Skeletal muscle tissue (tissue), 4 donors: Measurements from ENCODE around the gene DHX30. TPM values are rescaled to one million over a fixed set of nuclear protein-coding genes. Genes with fewer than 3 reads are reported as not detected.
A peak's percentile ranks its signal among the peaks of the same experiment; 100 is the strongest.
"Not testable (repeated sequence)": the region's sequence is repeated elsewhere in the genome, so short reads cannot be mapped to it uniquely, and the experiment has no call there.

Experiments used
- H3K27ac ChIP-seq: one replicate; pipeline ENCODE4 v1.7.0; 2013; ENCODE audit warnings: mild to moderate bottlenecking, low read depth, low read length, inconsistent platforms
- H3K27me3 ChIP-seq, 3 donors: one replicate each; pipeline ENCODE4 v1.7.0; 2013; ENCODE audit warnings: low read length in 3 of 3; ENCODE audit not compliant: control insufficient read depth in 3 of 3, insufficient read depth in 3 of 3
- H3K36me3 ChIP-seq, 3 donors: one replicate each; pipeline ENCODE4 v1.7.0; 2013; ENCODE audit warnings: low read length in 3 of 3; ENCODE audit not compliant: control insufficient read depth in 3 of 3, insufficient read depth in 3 of 3
- H3K4me1 ChIP-seq, 3 donors: one replicate each; pipeline ENCODE4 v1.7.0; 2013; ENCODE audit warnings: low read length in 3 of 3, mild to moderate bottlenecking in 3 of 3; ENCODE audit not compliant: control insufficient read depth in 3 of 3, insufficient read depth in 3 of 3
- H3K4me3 ChIP-seq, 3 donors: one replicate each; pipeline ENCODE4 v1.7.0; 2013; ENCODE audit warnings: low read length in 3 of 3
- H3K9ac ChIP-seq, 3 donors: one replicate each; pipeline ENCODE4 v1.7.0; 2013; ENCODE audit warnings: low read length in 3 of 3, mild to moderate bottlenecking in 3 of 3, moderate library complexity in 2 of 3, low read depth in 1 of 3
- H3K9me3 ChIP-seq, 3 donors: one replicate each; pipeline ENCODE4 v1.7.0; 2013; ENCODE audit warnings: low read length in 3 of 3; ENCODE audit not compliant: control insufficient read depth in 3 of 3
- total RNA-seq: library from RNA; depleted of rRNA; stranded (reverse); fragments of >200 nt; gene quantifications from one replicate; pipeline ENCODE4 v1.2.3, GENCODE V29; 2014
- donor health status: Osteomylitis.

The DHX30 gene
- total RNA-seq: 39.7 TPM

- H3K4me1 ChIP-seq: peaks cover 7 to 17% (median 10%) of the 10 kb centered on the region in 3 donors
- H3K9ac ChIP-seq: peak within 1 kb of the TSS; percentile 92 to 98 (median 94)
- H3K36me3 ChIP-seq: peaks cover 0 to 8% (median 5%) of the 10 kb centered on the region in 3 donors
- H3K9me3 ChIP-seq: no peaks in the 10 kb centered on the region
- peak within 1 kb of the TSS; percentile 95 for H3K27ac ChIP-seq
- no peaks in the 10 kb centered on the region for H3K27me3 ChIP-seq
- peak within 1 kb of the TSS; percentile 86 to 94 (median 93) for H3K4me3 ChIP-seq
Measured at GRCh38 chr3:47802734-47803479, at the start of gene DHX30. Gene DHX30, plus strand, starts transcription at chr3:47803138. Its CDS starts 7,546 bp downstream, at chr3:47810684.

- H3K27me3 ChIP-seq: no peaks in the 10 kb centered on the region
- H3K9me3 ChIP-seq: no peaks in the 10 kb centered on the region
- H3K27ac ChIP-seq: no peak overlapping the region
- peaks cover 0 to 9% (median 0%) of the 10 kb centered on the region in 3 donors for H3K36me3 ChIP-seq
- no peak overlapping the region for H3K4me3 ChIP-seq
- peaks cover 2 to 6% (median 4%) of the 10 kb centered on the region in 3 donors for H3K4me1 ChIP-seq
- H3K9ac ChIP-seq: no peak overlapping the region
Measured at GRCh38 chr3:47758261-47759025, 44.5 kb upstream of the DHX30 start.

GRCh38 chr3:47760207-47760606 lies 42.7 kb upstream of the DHX30 start:
- H3K36me3 ChIP-seq, H3K4me1 ChIP-seq, H3K27ac ChIP-seq, H3K4me3 ChIP-seq, H3K27me3 ChIP-seq, H3K9me3 ChIP-seq: not testable (repeated sequence)
- peak overlapping the region in 1 of 3 donors; percentile 25 for H3K9ac ChIP-seq

- peaks cover 0 to 9% (median 0%) of the 10 kb centered on the region in 3 donors for H3K36me3 ChIP-seq
- no peak overlapping the region for H3K27ac ChIP-seq
- no peak overlapping the region for H3K9ac ChIP-seq
- H3K4me3 ChIP-seq: no peak overlapping the region
- H3K27me3 ChIP-seq: no peaks in the 10 kb centered on the region
- H3K4me1 ChIP-seq: peaks cover 2 to 6% (median 4%) of the 10 kb centered on the region in 3 donors
- H3K9me3 ChIP-seq: no peaks in the 10 kb centered on the region
Measured at GRCh38 chr3:47761046-47761445, 41.9 kb upstream of the DHX30 start.

DNA sequence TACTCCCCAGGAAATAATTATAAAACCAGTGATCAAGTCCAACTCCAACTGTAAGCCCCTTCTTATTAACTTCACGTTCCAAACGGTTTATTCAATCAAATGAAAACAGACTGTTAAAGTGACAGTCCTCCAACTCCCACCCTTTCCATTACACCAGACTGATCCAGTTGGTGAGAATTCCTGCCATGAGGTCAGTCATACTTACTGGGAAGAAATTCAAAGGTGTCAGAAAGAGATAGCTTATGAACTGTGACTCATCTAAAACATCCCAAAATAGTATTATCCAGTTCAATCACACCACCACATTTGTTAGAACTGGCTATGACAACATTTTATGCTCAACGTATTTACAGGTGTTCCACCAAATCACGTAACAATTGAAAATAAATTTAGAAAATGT lies 40.7 kb upstream of the DHX30 start:
- Histone ChIP-seq H3K4me3 (no peak overlapping the region), H3K27me3 (no peaks in the 10 kb centered on the region), H3K36me3 (peaks cover 0 to 5% (median 0%) of the 10 kb centered on the region in 3 donors), H3K9ac (peak overlapping the region in 2 of 3 donors; percentile 33 to 56), H3K27ac (peak overlapping the region; percentile 85), H3K4me1 (peaks cover 2 to 6% (median 4%) of the 10 kb centered on the region in 3 donors), H3K9me3 (no peaks in the 10 kb centered on the region)

DNA sequence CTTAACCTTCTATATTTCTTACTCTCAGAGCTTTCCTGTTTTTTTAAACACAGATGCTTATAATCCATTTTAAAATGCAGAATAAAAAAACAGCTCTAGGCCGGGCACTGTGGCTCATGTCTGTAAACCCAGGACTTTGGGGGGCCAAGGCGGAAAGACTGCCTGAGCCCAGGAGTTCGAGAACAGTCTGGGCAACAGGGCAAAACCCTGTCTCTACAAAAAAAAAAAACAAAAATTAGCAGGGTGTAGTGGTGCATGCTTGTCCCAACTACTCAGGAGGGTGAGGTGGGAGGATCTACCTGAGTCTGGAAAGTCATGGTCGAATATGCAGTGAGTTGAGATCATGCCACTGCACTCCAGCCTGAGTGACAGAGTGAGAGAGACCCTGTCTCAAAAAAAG lies 36.8 kb upstream of the DHX30 start:
- no peak overlapping the region for H3K27ac ChIP-seq
- H3K9ac ChIP-seq: no peak overlapping the region
- H3K27me3 ChIP-seq: no peaks in the 10 kb centered on the region
- no peak overlapping the region for H3K4me3 ChIP-seq
- no peaks in the 10 kb centered on the region for H3K9me3 ChIP-seq
- peaks cover under 1 to 6% (median 2%) of the 10 kb centered on the region in 3 donors for H3K36me3 ChIP-seq
- peaks cover 2 to 6% (median 4%) of the 10 kb centered on the region in 3 donors for H3K4me1 ChIP-seq

DNA sequence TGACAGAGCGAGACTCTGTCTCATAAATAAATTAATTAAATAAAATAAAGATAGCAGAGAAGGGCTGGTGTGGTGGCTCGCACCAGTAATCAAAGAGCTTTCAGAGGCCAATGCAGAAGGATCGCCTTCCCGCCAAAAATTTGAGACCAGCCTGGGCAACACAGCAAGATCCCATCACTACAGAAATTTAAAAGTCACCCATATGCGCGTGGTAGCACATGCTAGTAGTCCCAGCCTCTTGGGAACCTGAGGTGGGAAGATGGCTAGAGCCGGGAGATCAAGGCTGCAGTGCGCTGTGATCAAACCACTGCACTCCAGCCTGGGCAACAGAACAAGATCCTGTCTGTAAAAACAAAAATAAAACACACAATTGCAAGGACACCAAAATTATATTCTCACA lies 30.9 kb upstream of the DHX30 start:
- Histone ChIP-seq H3K27ac (no peak overlapping the region), H3K27me3 (no peaks in the 10 kb centered on the region), H3K4me1 (no peaks in the 10 kb centered on the region), H3K9ac (no peak overlapping the region), H3K4me3 (no peak overlapping the region), H3K36me3 (peaks cover 7 to 11% (median 11%) of the 10 kb centered on the region in 3 donors), H3K9me3 (no peaks in the 10 kb centered on the region)

- H3K27ac ChIP-seq: no peak overlapping the region
- no peaks in the 10 kb centered on the region for H3K9me3 ChIP-seq
- no peak overlapping the region for H3K9ac ChIP-seq
- H3K4me1 ChIP-seq: no peaks in the 10 kb centered on the region
- no peaks in the 10 kb centered on the region for H3K27me3 ChIP-seq
- H3K36me3 ChIP-seq: peaks cover 7 to 11% (median 11%) of the 10 kb centered on the region in 3 donors
- no peak overlapping the region for H3K4me3 ChIP-seq
Measured at GRCh38 chr3:47772788-47773187, 30.1 kb upstream of the DHX30 start.

DNA sequence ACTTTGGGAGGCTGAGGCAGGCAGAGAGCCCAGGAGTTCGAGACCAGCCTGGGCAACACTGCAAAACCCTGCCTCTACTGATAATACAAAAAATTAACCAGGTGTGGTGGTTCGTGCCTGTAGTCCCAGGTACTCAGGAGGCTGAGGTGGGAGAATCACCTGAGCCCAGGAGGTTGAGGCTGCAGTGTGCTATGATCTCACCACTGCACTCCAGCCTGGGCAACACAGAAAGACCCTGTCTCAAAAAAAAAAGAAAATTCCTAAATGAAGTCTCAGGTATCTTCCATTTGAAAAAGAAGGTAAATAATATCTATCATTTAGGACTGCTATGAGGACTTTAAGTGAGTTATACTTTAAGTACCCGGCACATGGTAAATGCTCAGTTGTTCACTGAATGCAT lies 24.2 kb upstream of the DHX30 start:
- H3K36me3 ChIP-seq: no peaks in the 10 kb centered on the region
- H3K27ac ChIP-seq: no peak overlapping the region
- H3K27me3 ChIP-seq: no peaks in the 10 kb centered on the region
- H3K9ac ChIP-seq: no peak overlapping the region
- no peak overlapping the region for H3K4me3 ChIP-seq
- no peaks in the 10 kb centered on the region for H3K9me3 ChIP-seq
- H3K4me1 ChIP-seq: peaks cover 17 to 22% (median 22%) of the 10 kb centered on the region in 3 donors
